ENCODE data around the gene CCDC40.

CCDC40 gene

GRCh38 chr17:80000136-80000535, 36.3 kb upstream of the CCDC40 start:
- DNase-seq = no peak

GRCh38 chr17:80000981-80001775, 35.3 kb upstream of the CCDC40 start:
- DNase-seq = no peak

DNA sequence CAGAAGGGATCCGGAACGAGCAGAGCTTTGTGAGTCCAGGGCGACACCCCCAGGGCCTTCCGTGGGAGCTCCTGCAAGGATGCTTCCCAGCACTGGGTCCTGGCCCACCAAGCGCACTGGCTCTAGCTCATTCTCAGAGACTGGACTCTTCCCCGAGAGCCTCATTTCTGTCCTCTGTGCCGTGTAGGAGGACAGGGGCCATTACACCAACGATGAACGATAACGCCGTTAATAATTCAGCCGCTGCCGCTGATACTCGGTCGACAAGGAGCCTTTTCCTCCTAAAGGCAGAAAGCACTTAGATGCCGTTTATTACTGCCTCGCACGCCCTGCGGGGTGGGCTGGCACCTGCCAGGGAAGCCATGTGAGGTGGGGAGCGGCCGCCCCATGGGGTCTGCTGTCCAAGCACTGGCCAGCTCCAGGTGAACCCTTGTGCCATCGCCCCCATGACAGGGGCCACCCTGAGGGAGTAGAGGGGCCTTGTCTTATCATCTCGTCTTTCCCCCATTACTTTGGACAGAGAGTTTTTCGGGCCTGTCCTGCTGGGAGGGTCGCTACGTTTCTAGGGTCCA, 34.3 kb upstream of the CCDC40 start:
- DNase-seq = no peak

DNA sequence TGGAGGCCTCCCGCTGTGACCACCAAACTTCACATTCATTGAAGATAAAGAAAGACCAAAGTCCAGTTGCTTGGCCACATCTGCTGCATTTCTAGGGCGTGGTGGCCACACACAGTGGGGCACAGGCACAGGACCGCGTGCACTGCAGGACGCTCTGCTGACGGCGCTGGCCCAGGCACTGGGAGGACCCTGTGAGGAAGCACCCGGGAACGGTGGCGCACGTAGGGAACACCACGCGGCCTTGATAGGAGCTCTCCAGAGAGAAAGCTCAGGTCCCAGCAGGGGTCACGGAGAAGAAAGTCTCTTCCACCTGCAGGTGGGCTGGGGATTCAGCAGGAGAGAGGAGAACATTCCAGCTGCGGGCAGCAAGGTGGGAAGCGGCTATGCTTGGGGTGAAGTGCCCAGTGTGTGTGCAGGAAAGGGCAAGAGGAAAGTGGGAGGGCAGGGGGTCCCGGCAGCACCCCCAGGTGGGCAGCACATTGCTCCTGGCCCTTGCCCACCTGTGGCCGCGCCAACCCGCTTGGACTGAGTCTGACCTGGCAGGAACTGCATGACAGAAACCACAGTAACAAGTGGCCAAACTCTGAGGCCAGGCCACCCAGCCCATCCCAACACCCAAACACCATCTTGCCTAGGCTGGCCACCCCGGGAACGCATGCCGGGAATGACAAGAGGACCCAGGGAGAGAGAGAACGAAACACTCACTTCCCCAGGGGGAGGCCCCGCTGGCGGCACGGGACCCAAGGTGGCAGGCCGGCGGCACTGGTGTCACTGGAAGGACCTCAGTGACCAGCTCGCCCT, 33.6 kb upstream of the CCDC40 start:
- no peak for DNase-seq

- DNase-seq = no peak
Observed at GRCh38 chr17:80003969-80004368, 32.5 kb upstream of the CCDC40 start.

- DNase-seq = peak; percentile 47
Observed at GRCh38 chr17:80005360-80006338, 30.8 kb upstream of the CCDC40 start.

DNA sequence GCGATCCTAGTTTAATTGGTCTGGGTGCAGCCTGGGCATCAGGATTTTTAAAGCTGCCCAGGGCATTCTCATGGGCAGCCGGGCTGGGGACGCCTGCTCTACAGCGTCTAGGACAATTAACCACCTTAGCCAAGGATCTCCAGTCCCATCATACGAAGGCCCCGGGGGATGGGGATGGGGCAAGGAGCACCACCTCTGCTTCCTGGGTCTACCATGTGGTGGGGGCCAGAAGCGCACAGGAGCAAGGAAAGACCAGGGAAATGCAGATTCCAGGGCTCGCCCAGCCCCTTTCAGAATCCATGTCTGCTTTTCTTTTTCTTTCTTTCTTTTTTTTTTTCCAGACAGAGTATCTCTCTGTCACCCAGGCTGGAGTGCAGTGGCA, 30.1 kb upstream of the CCDC40 start:
- DNase-seq = no peak

GRCh38 chr17:80006811-80007752, 29.4 kb upstream of the CCDC40 start:
- DNase-seq = no peak

DNA sequence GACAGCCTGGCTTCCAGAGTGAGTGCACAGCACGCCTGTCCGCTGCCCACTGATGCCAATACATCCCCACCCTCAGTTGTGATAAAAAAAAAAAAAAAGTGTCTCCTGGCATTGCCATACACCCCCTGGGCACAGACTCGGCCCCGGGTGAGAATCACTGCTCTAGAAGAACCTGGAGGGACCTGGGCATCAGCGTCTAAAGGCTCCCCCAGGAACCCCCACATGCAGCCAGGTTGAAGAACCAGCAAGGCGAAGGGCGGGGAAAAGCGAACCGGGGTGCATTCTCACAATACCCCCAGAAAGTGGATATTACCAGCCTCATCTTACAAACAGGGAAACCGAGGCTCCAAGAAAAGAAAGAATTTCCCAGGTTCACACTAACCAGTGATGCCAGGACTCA, 28.5 kb upstream of the CCDC40 start:
- DNase-seq = no peak

GRCh38 chr17:80008383-80008840, 28.0 kb upstream of the CCDC40 start:
- DNase-seq = peak; percentile 54

- no peak for DNase-seq
Observed at GRCh38 chr17:80008848-80009247, 27.6 kb upstream of the CCDC40 start.

DNA sequence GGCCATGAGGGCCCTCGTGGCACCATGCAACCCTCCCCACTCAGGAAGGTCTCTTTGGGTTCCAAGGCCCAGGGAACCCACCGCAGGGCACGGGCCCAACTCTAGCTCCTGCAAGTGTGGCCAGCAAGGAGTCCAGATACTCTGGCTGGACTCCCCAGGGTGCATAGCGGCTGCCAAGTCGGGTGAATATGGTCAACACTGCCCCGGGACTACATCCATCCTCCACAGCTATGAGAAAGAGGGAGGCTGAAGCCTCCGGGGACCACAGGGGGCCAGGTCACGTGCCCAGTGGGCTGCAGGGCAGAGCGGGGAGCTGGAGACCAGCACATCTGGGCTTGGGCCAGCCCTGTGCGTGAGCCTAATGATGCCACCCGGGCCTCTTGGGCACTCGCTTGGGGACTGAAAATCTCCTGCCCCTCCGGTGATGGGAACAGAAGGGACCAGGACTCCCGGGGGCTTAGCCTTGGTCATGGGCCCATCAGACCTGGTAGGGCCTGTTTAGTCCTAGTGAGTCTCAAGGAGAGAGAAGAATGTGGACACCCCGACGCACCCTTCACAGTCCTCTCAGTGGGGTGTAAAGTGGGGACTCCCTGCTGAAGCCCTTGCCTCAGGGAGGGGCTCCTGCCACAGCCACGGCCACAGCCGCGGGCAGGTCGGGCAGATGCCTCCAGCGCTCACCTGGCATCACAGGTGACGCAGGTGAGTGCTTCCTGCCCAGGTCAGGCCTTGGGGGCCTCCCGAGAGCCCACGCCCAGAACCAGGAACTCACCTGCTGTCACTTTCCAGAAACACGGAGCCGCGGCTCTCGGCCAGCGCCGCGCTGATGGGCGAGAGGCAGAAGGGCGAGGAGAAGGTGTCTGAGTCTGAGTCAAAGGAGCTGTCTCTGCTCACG, 26.8 kb upstream of the CCDC40 start:
- no peak for DNase-seq

DNA sequence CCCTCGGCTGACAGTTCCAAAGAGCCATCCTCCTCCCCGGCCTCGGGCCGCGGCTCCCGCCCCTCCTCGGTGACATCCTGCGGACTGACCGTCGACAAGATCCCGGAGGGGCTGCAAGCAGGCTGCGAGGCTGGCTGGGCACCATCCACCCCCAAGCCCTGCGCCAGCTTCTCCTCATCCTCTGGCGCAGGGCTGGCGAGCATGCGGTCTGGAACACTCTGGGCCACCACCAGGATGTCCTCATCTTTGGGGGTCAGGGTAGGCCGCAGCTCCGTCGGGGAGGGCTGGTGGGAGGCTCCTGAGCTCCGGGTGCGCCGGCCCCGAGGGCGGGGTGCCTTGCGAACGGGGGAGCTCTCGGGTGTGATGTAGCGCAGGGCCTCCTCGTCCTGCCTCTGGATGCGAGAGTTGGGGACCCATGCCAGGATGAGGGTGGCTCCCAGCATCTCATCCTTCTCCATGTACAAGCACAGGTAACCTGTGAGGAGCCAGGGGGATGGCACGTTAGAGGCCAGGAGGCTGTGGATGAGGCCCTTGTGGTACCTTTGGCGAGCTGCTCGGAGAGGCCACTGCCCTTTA, 26.1 kb upstream of the CCDC40 start:
- DNase-seq = no peak

- no peak for DNase-seq
Observed at GRCh38 chr17:80011989-80012555, 24.4 kb upstream of the CCDC40 start.

- DNase-seq = no peak
Observed at GRCh38 chr17:80012765-80013741, 23.4 kb upstream of the CCDC40 start.

DNA sequence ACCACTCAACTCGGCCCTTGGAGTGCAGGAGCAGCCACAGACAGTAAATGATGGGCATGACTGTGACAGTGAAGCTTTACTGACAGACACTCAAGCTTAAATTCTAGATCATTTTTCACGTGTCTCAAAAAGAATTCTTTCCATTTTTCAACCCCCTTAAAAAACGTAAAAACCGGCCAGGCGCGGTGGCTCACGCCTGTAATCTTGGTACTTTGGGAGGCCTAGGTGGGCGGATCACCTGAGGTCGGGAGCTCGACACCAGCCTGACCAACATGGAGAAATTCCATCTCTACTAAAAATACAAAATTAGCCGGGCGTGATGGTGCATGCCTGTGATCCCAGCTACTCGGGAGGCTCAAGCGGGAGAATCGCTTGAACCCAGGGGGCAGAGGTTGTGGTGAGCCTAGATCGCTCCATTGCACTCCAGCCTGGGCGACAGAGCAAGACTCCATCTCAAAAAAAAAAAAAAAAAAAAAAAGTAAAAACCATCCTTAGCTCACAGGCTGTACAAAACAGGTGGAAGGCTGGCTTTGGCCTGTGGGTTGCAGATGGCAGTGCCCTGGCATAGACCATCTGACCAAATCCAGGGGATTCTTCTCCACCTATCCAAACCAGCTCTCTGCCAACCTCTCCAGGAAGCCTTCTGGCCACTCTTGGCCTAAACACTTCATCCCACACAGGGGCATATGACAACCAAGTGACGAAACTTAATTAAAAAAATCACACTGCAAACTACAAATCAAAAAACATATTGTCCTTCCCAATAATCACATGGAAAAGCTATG, 19.0 kb upstream of the CCDC40 start:
- DNase-seq = no peak
